Hepatocyte (in vitro differentiated cells): ENCODE results near the gene KDM4C. TPM values are rescaled to one million over a fixed set of nuclear protein-coding genes. Genes with fewer than 3 reads are reported as not detected.

Experiments
- DNase-seq: peaks from one replicate; pipeline ENCODE4 v3.0.0-alpha.2; 2016; ENCODE audit warnings: low spot score
- H2AFZ ChIP-seq: fragments of 200-600 bp; sonication (generic); 2 replicates; pipeline ENCODE4 v1.6.0; 2016; ENCODE audit warnings: antibody characterized with exemption, mild to moderate bottlenecking
- H3K27ac ChIP-seq: fragments of 200-600 bp; sonication (generic); 2 replicates; pipeline ENCODE4 v1.5.1; 2016; ENCODE audit warnings: mild to moderate bottlenecking
- H3K27me3 ChIP-seq: fragments of 200-600 bp; sonication (generic); 2 replicates; pipeline ENCODE4 v1.6.1; 2016
- H3K36me3 ChIP-seq: fragments of 200-600 bp; sonication (generic); replicated peaks from 2 replicates; pipeline ENCODE4 v1.5.1; 2016; ENCODE audit warnings: low read depth; ENCODE audit not compliant: insufficient read depth
- H3K4me1 ChIP-seq: fragments of 200-600 bp; sonication (generic); 2 replicates; pipeline ENCODE4 v1.5.1; 2016; ENCODE audit warnings: mild to moderate bottlenecking, moderate library complexity; ENCODE audit not compliant: insufficient read depth
- H3K4me2 ChIP-seq: fragments of 200-600 bp; sonication (generic); 2 replicates; pipeline ENCODE4 v1.6.0; 2016
- H3K4me3 ChIP-seq: fragments of 200-600 bp; sonication (generic); 2 replicates; pipeline ENCODE4 v1.5.1; 2016; ENCODE audit warnings: mild to moderate bottlenecking
- H3K79me2 ChIP-seq: fragments of 200-600 bp; sonication (generic); 2 replicates; pipeline ENCODE4 v1.6.0; 2017; ENCODE audit warnings: mild to moderate bottlenecking
- H3K9me2 ChIP-seq: fragments of 200-600 bp; sonication (generic); replicated peaks from 2 replicates; pipeline ENCODE4 v1.6.0; 2017; ENCODE audit warnings: mild to moderate bottlenecking; ENCODE audit not compliant: insufficient read depth
- H3K9me3 ChIP-seq: fragments of 200-600 bp; sonication (generic); 2 replicates; pipeline ENCODE4 v1.5.1; 2016; ENCODE audit warnings: low read depth, mild to moderate bottlenecking
- H4K20me1 ChIP-seq: fragments of 200-600 bp; sonication (generic); 2 replicates; pipeline ENCODE4 v1.6.0; 2016; ENCODE audit warnings: mild to moderate bottlenecking; ENCODE audit not compliant: insufficient read depth, poor library complexity, severe bottlenecking
- EZH2 ChIP-seq: fragments of 200-600 bp; sonication (generic); IDR thresholded peaks from 2 replicates; pipeline ENCODE4 v1.6.1; 2016; ENCODE audit warnings: antibody characterized with exemption, mild to moderate bottlenecking, borderline replicate concordance
- EZH2phosphoT487 ChIP-seq: fragments of 200-600 bp; sonication (generic); IDR thresholded peaks from one replicate; pipeline ENCODE4 v1.6.1; 2018; ENCODE audit warnings: antibody characterized with exemption, mild to moderate bottlenecking, low read depth, moderate library complexity; ENCODE audit not compliant: unreplicated experiment, severe bottlenecking
- WGBS: methylation state at CpG from one replicate; pipeline ENCODE4 v1.1.6; 2016; ENCODE audit warnings: low lambda C conversion rate; ENCODE audit errors: missing lambda C conversion rate; 5-methylcytosine and 5-hydroxymethylcytosine counted together
- polyA plus RNA-seq: library from polyadenylated mRNA; unstranded; fragments of >200 nt; fragmentation: Nextera tagmentation; extraction: Ambion mirVana; gene quantifications from 2 replicates; pipeline ENCODE4 v1.2.1, GENCODE V29; 2016
- total RNA-seq: library from RNA; depleted of rRNA; stranded (reverse); fragments of >200 nt; gene quantifications from 2 replicates; pipeline ENCODE4 v1.2.3, GENCODE V29; 2014
- TF ChIP-seq, protein P1 (sequence below): fragments of 200-600 bp; sonication (generic); IDR thresholded peaks from 2 replicates; pipeline ENCODE4 v1.5.1; 2016; ENCODE audit warnings: antibody characterized with exemption, mild to moderate bottlenecking; ENCODE audit not compliant: poor library complexity

The KDM4C gene
- total and polyA plus RNA-seq, 2 experiments from 2014 or later: 16.1 to 28.7 TPM

DNA sequence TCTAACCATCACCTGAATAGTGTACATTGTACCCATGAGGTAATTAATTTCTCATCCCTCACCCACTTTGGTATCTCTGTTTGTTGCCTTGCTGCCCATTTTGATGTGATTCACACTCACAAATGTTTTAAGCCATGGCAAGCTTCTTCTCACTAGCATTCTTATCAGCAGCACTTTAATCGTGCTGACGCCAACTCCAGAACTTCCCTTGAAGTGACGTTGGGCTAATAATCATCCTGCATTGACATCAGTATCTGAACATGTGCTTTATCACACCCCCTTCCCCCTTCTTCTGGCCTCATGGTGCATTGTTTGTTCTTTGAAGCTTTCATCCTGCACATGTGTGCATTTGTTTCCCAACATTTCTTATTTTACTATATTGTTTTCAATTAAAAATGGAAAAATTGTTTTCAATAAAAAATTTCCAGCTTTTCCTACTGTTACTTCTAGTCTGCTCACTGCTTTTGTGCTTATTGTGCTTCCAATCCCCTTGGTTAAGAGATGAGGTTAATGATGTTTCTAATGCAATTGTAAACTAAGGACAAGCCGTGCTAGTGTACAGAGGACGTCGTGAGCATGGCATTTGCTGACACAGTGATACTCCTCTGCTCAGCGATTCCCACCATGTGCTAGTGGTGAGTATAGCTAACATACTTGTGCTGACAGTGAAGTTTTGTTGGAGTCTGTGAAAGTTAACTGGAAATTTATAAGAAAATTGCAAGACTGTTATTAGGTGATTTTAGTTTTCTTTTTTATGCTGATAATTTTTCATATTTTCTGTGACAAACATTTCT is 238.5 kb downstream of the KDM4C start:
- 78% methylated on average over 7 of the region's 7 CpGs for WGBS
- no peak for DNase-seq

DNA sequence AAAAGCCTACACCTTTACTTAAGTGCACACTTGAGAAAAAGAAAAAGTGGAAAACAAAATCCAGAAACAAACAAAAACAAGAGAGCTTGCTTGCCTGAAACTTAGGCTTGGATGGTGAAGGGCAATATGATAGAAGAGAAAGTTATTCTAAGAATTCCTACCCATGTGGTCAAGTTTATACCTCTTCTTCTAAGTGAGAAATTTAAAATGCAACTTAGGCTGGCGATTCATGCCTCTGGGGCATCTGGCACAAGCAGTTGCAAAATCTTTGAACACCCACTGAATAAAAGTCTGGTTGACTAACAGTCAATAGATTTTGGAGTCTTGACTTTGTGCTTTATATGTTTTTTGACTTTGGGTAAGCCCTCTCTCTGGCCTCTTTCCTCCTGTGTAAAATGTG is 239.6 kb downstream of the KDM4C start:
- Histone ChIP-seq H3K27me3 (no peaks in the 10 kb centered on the region), H3K4me3 (no peak overlapping the region), H3K9me2 (no peaks in the 10 kb centered on the region), H3K9me3 (no peaks in the 10 kb centered on the region), H2AFZ (no peak overlapping the region), H3K27ac (no peak overlapping the region), H4K20me1 (no peaks in the 10 kb centered on the region), H3K36me3 (no peaks in the 10 kb centered on the region), H3K4me1 (no peaks in the 10 kb centered on the region), H3K79me2 (no peaks in the 10 kb centered on the region), H3K4me2 (no peak overlapping the region)
- TF ChIP-seq EZH2phosphoT487 (no peak), EZH2 (no peak)
- TF ChIP-seq, protein P1, sequence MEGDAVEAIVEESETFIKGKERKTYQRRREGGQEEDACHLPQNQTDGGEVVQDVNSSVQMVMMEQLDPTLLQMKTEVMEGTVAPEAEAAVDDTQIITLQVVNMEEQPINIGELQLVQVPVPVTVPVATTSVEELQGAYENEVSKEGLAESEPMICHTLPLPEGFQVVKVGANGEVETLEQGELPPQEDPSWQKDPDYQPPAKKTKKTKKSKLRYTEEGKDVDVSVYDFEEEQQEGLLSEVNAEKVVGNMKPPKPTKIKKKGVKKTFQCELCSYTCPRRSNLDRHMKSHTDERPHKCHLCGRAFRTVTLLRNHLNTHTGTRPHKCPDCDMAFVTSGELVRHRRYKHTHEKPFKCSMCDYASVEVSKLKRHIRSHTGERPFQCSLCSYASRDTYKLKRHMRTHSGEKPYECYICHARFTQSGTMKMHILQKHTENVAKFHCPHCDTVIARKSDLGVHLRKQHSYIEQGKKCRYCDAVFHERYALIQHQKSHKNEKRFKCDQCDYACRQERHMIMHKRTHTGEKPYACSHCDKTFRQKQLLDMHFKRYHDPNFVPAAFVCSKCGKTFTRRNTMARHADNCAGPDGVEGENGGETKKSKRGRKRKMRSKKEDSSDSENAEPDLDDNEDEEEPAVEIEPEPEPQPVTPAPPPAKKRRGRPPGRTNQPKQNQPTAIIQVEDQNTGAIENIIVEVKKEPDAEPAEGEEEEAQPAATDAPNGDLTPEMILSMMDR: no peak
- DNase-seq: no peak
- 89% methylated on average over 1 of the region's 1 CpG for WGBS

More for the DNA sequence above, 238.5 kb downstream of the KDM4C start:
- H3K4me2 ChIP-seq: no peak overlapping the region
- no peaks in the 10 kb centered on the region for H3K36me3 ChIP-seq
- no peak for TF ChIP-seq EZH2phosphoT487
- no peak for TF ChIP-seq EZH2
- TF ChIP-seq, protein P1: no peak
- no peaks in the 10 kb centered on the region for H3K9me2 ChIP-seq
- no peak overlapping the region for H3K27ac ChIP-seq
- no peaks in the 10 kb centered on the region for H3K27me3 ChIP-seq
- H3K4me1 ChIP-seq: no peaks in the 10 kb centered on the region
- no peaks in the 10 kb centered on the region for H3K9me3 ChIP-seq
- H3K4me3 ChIP-seq: no peak overlapping the region
- H3K79me2 ChIP-seq: no peaks in the 10 kb centered on the region
- no peak overlapping the region for H2AFZ ChIP-seq
- no peaks in the 10 kb centered on the region for H4K20me1 ChIP-seq

DNA sequence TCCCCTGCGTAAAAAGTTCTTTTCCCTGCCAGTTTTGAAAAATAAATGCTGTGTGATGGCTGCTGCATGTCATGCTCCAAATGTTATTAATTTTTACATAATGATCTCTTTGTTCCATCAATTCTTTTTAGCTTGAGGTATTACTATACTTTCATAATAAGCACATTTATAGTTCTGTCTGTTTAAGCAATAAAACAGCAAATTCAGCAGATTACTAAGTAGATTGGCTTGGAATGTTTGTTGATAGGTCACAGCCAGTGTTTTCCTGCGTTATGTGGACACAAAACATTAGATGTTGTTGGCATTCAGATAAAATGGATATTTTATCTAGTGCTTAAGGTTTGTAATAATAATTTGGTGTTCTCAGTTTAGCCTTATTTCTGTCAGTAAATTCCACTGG is 242.0 kb downstream of the KDM4C start:
- H3K36me3 ChIP-seq: no peaks in the 10 kb centered on the region
- H3K9me3 ChIP-seq: no peaks in the 10 kb centered on the region
- no peaks in the 10 kb centered on the region for H4K20me1 ChIP-seq
- no peak overlapping the region for H3K27ac ChIP-seq
- H3K4me3 ChIP-seq: no peak overlapping the region
- DNase-seq: no peak
- no peaks in the 10 kb centered on the region for H3K9me2 ChIP-seq
- no peaks in the 10 kb centered on the region for H3K27me3 ChIP-seq
- no peaks in the 10 kb centered on the region for H3K79me2 ChIP-seq
- 84% methylated on average over 2 of the region's 2 CpGs for WGBS
- no peaks in the 10 kb centered on the region for H3K4me1 ChIP-seq
- TF ChIP-seq, protein P1: no peak
- TF ChIP-seq EZH2phosphoT487 (no peak), EZH2 (no peak)
- H2AFZ ChIP-seq: no peak overlapping the region
- H3K4me2 ChIP-seq: no peak overlapping the region

DNA sequence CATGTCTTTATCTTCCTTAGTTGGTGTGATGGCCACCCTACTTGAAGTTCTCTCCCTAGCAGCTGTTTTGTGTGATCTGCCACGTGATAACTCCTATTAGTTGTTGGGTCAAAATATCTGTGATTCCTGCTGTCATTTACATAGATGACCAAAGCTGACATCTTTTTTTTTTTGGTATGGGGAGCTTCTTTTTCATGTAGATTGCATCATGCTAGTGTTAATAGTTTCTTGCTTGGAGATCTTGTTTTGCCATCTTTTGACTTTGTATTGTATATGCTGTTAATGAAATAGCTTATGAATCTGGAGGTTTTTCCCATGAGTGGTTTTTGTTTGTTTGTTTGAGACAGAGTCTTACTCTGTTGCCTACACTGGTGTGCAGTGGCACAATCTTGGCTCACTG is 243.8 kb downstream of the KDM4C start:
- Histone ChIP-seq H3K27ac (no peak overlapping the region), H3K9me3 (no peaks in the 10 kb centered on the region), H3K4me3 (no peak overlapping the region), H3K79me2 (no peaks in the 10 kb centered on the region), H3K4me1 (no peaks in the 10 kb centered on the region), H3K9me2 (no peaks in the 10 kb centered on the region), H2AFZ (no peak overlapping the region), H3K36me3 (no peaks in the 10 kb centered on the region), H4K20me1 (no peaks in the 10 kb centered on the region), H3K4me2 (no peak overlapping the region), H3K27me3 (no peaks in the 10 kb centered on the region)
- TF ChIP-seq EZH2 (no peak), EZH2phosphoT487 (no peak)
- TF ChIP-seq, protein P1: no peak
- WGBS: 85% methylated on average over 1 of the region's 1 CpG
- DNase-seq: no peak
